Measurements from ENCODE around the gene GPRIN2.

GPRIN2 gene

GRCh38 chr10:46546591-46547540 lies 9.6 kb downstream of the GPRIN2 start:
- CTCF ChIA-PET: no interaction called here

DNA sequence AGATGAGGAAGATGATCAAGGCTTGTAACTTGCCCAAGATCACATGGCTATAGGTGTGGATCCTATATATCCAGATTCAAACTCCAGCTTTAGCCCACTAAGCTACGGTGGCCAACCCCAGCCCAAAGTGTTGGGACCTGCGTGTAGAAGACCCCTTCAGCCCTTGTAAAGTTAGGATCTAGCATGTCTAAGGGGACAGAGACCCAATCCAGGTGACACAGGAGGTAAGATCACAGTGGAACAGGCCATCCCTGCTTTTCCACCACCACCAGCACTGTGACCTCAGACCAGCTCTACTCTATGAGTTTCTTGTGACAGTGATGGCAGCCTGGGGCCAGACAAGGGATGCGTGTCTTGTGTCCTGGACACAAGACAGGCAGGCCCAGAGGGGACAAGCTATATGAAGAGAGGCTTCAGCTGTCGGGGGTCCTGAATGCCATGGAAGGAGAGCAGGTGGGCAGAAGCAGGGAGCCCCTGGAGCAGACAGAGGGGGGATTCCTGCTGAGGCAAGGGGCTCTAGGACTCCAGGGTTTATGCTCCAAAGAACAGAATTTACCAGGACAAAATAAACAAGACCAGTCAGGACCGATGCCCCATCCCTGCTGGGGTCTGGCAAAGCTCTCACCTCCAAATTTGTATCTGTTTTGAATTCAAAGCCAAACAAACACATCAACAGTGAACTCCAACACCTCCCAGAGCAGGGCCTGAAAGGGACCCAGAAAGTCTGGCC lies 10.4 kb downstream of the GPRIN2 start:
- DNase-seq (ENCODE audit: extremely low spot score): no peak
- CTCF ChIA-PET: interaction anchor here (1.9 kb wide), 1 partner anchor 11 kb away, joined by 5 read pairs; the partner anchor contains the start of gene GPRIN2

More at GRCh38 chr10:46546591-46547540, 9.6 kb downstream of the GPRIN2 start:
- TF ChIP-seq ZNF384 (IDR thresholded peaks at IDR 0.05): no peak
- TF ChIP-seq, protein P1, sequence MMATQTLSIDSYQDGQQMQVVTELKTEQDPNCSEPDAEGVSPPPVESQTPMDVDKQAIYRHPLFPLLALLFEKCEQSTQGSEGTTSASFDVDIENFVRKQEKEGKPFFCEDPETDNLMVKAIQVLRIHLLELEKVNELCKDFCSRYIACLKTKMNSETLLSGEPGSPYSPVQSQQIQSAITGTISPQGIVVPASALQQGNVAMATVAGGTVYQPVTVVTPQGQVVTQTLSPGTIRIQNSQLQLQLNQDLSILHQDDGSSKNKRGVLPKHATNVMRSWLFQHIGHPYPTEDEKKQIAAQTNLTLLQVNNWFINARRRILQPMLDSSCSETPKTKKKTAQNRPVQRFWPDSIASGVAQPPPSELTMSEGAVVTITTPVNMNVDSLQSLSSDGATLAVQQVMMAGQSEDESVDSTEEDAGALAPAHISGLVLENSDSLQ (IDR thresholded peaks at IDR 0.05): no peak
- no peak for TF ChIP-seq NFRKB (IDR thresholded peaks at IDR 0.05)
- POLR2A ChIA-PET: no interaction called here
- DNase-seq (ENCODE audit: extremely low spot score): no peak

GRCh38 chr10:46544989-46545791 lies 11.3 kb downstream of the GPRIN2 start:
- DNase-seq (ENCODE audit: extremely low spot score): no peak
- POLR2A ChIA-PET: no interaction called here
- no peak for TF ChIP-seq SP1 (IDR thresholded peaks at IDR 0.05)
- CTCF ChIA-PET: interaction anchor here (1.9 kb wide), 1 partner anchor 12 kb away, joined by 5 read pairs; the partner anchor contains the start of gene GPRIN2

More for the DNA sequence above, 10.4 kb downstream of the GPRIN2 start:
- POLR2A ChIA-PET: no interaction called here
- TF ChIP-seq FOXA1 (IDR thresholded peaks at IDR 0.05): no peak

GRCh38 chr10:46543466-46544377 lies 12.7 kb downstream of the GPRIN2 start:
- ChIA-PET POLR2A (no interaction called here), CTCF (interaction anchor here (0.6 to 1.1 kb wide), 2 partner anchors 13 to 16 kb away, joined by 3 to 4 read pairs; no protein-coding TSS in a partner anchor)
- no peak for TF ChIP-seq FOXA1 (IDR thresholded peaks at IDR 0.05)
- TF ChIP-seq LEF1 (IDR thresholded peaks at IDR 0.05; ENCODE audit: borderline replicate concordance): no peak
- TF ChIP-seq TARDBP (IDR thresholded peaks at IDR 0.05): no peak
- no peak for TF ChIP-seq NFRKB (IDR thresholded peaks at IDR 0.05)
- TF ChIP-seq ELF4 (IDR thresholded peaks at IDR 0.05): no peak
- TF ChIP-seq SP1 (IDR thresholded peaks at IDR 0.05): no peak
- TF ChIP-seq FOXM1 (IDR thresholded peaks at IDR 0.05; ENCODE audit: borderline replicate concordance): no peak
- TF ChIP-seq, protein P1 (IDR thresholded peaks at IDR 0.05): no peak
- no peak for TF ChIP-seq FOXK2 (IDR thresholded peaks at IDR 0.05)
- no peak for DNase-seq (ENCODE audit: extremely low spot score)

DNA sequence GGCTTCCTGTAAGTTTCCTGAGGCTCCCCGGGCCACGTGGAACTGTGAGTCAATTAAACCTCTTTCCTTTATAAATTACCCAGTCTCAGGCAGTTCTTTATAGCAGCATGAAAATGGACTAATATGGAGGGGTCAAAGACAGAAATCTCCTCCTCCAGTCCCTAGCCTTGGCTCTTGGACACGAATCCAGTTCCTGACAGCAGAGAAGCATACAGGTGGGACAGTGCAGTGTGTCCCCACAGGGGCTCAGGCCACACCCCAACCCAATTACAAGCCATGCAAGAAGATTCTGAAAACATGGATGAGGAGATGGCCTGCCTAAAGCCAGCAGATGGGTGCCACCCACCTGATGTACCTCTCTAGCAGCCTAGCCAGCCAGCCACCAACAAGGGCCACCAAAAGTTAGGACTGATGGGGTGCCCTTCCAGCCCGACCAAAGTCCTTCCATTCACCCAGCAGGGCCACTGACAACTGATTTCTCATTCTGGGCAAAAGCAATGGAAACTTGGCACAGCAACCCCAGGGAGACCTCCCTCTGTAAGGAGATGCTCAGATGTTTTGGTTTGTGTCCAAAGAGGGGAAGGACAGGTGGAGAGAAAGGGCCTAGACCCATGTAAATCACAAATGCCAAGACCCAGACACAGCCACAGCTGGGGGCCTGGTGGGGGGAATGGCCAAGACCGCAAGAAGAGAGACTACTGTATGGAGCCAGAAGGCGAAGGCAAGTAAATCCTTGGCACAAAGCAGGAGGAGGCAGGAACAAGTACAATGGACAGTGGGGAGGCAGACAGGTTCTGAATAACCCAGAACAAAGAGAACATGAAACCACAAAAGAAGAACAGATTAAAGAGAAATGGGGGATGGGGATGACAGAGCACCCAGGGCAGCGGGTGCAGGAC lies 13.6 kb downstream of the GPRIN2 start:
- ChIA-PET CTCF (no interaction called here), POLR2A (no interaction called here)
- no peak for TF ChIP-seq L3MBTL2 (conservative IDR thresholded peaks at IDR 0.05)
- DNase-seq (ENCODE audit: extremely low spot score): no peak

DNA sequence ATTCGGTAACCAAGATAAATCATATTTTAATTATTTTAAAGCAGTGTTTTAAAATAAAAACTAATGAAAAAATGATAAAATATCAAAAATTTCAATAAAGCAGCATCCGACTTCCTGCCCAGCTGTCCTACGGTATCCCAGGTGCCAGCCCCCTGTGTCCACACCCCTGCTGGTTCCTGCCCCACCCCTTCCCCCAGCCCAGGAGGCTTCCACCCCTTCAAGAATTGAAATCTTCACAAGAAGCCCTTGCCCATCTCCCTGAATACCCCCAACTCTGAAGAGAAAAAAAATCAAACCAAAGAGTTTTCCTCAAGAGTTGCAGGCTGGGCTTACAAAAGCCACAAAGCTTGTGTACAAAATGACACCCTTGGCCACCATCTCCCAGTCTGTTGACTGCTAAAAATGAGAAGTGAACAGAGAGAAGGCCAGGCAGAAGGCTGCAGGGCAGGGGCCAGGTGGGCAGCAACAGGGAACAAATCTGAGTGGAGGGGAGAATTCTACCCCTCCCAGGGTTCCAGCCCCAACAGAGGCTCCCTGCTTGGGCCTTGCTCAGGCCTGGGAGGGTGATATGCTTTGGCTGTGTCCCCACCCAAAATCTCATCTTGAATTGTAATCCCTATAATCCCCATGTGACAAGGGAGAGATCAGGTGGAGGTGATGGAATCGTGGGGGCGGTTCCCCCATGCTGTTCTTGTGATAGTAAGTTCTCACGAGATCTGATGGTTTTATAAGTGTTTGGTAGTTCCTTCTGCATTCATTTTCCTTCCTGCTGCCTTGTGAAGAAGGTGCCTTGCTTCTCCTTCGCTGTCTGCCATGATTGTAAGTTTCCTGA lies 14.5 kb downstream of the GPRIN2 start:
- ChIA-PET CTCF (no interaction called here), POLR2A (no interaction called here)
- DNase-seq (ENCODE audit: extremely low spot score): no peak
- no peak for TF ChIP-seq NFRKB (IDR thresholded peaks at IDR 0.05)
- TF ChIP-seq, protein P1 (IDR thresholded peaks at IDR 0.05): no peak
- no peak for TF ChIP-seq ZNF384 (IDR thresholded peaks at IDR 0.05)
- no peak for TF ChIP-seq TARDBP (IDR thresholded peaks at IDR 0.05)
- TF ChIP-seq ELF4 (IDR thresholded peaks at IDR 0.05): no peak
- no peak for TF ChIP-seq FOXA1 (IDR thresholded peaks at IDR 0.05)
- TF ChIP-seq FOXM1 (IDR thresholded peaks at IDR 0.05; ENCODE audit: borderline replicate concordance): no peak
- TF ChIP-seq L3MBTL2 (conservative IDR thresholded peaks at IDR 0.05): no peak
- TF ChIP-seq SP1 (IDR thresholded peaks at IDR 0.05): no peak
- TF ChIP-seq FOXK2 (IDR thresholded peaks at IDR 0.05): no peak
- no peak for TF ChIP-seq HDGF (IDR thresholded peaks at IDR 0.05; ENCODE audit: borderline replicate concordance)
- TF ChIP-seq CTBP1 (IDR thresholded peaks at IDR 0.05; ENCODE audit: borderline replicate concordance): no peak
- TF ChIP-seq LEF1 (IDR thresholded peaks at IDR 0.05; ENCODE audit: borderline replicate concordance): no peak
- no peak for TF ChIP-seq ARNT (IDR thresholded peaks at IDR 0.05)
- TF ChIP-seq BHLHE40 (IDR thresholded peaks at IDR 0.05; ENCODE audit: borderline replicate concordance): no peak

Measured in HEK293T (cell line).